GM12891 (cell line): ENCODE data around the gene OR13C8.

Source experiments
- POLR2A ChIP-seq: IDR thresholded peaks from 2 replicates; pipeline ENCODE4 v1.6.1; 2011; ENCODE audit warnings: low read depth, low read length, control low read depth
- SPI1 ChIP-seq: IDR thresholded peaks from 2 replicates; pipeline ENCODE4 v1.6.1; 2011; ENCODE audit warnings: low read depth, low read length, control low read depth

DNA sequence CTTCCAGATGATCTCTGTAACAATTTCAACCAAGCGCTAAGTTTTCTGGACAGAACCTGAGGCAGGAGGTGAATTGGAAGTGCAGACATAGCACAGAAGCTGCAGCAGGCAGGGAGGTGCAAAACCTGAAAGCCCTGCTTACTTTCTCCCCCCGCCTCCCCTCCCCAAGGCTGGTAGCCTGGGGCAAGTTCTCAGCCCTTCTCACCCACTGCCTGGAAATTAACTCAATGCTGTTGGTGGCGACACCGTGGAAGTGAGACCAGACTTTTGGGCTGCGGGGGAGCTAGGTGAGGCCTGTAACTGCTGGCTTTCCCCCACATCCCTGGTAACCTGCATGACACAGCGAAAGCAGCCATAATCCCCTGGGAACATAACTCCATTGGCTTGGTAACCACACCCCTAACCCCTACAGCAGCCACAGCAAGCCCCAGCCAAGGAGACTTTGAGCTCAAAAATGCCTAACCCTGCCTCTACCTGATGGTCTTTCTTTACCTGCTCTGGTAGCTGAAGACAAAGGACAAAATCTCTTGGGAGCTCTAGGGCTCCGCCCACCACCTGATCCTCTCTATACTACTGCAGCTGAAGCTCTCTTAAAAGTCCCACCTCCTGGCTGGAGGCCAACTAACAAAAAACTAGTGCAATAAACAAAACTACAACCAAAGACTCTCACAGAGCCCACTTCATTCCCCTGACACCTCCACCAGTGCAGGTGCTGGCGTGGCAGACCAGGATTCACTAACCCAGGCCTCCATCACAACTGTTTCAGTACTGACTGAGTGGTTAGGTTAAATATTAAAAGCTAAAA is 11.9 kb upstream of the OR13C8 start:
- TF ChIP-seq POLR2A (no peak), SPI1 (no peak)
